Activated CD8-positive, alpha-beta T cell treated with anti-CD3 and anti-CD28 coated beads for 36 hours (primary cell): Measurements from ENCODE around the gene C2orf76. TPM values are rescaled to one million over a fixed set of nuclear protein-coding genes. Genes with fewer than 3 reads are reported as not detected.

Experiments used
- ATAC-seq: fragments of 200-7000 bp; cut with Tn5 transposase; one replicate; pipeline ENCODE4 v1.10.0; 2021; ENCODE audit warnings: mild to moderate bottlenecking, moderate library complexity
- CTCF ChIA-PET: fragments of 350-600 bp; sonication (Branson Sonifier 250); formaldehyde crosslinking; loops from one replicate; lab custom pipeline; 2021; ENCODE audit warnings: antibody characterized with exemption; lab: Charles Lee
- POLR2A ChIA-PET: fragments of 350-600 bp; sonication (Branson Sonifier 250); formaldehyde crosslinking; loops from one replicate; lab custom pipeline; 2021; ENCODE audit warnings: antibody characterized with exemption; lab: Charles Lee
- DNase-seq: peaks from one replicate; pipeline ENCODE4 v3.0.0-alpha.2; 2020
- H3K27ac Mint-ChIP-seq: one replicate; pipeline ENCODE4 v1.8.0; 2021; ENCODE audit warnings: mild to moderate bottlenecking, mixed read lengths
- H3K27me3 Mint-ChIP-seq: one replicate; pipeline ENCODE4 v1.8.0; 2021; ENCODE audit warnings: mixed read lengths
- H3K36me3 Mint-ChIP-seq: one replicate; pipeline ENCODE4 v1.8.0; 2021; ENCODE audit warnings: low read depth, mixed read lengths
- H3K4me1 Mint-ChIP-seq: one replicate; pipeline ENCODE4 v1.8.0; 2021; ENCODE audit warnings: low read depth, mixed read lengths
- H3K4me3 Mint-ChIP-seq: one replicate; pipeline ENCODE4 v1.8.0; 2021; ENCODE audit warnings: mild to moderate bottlenecking, moderate library complexity, mixed read lengths
- H3K9me3 Mint-ChIP-seq: one replicate; pipeline ENCODE4 v1.8.0; 2021; ENCODE audit warnings: mixed read lengths
- intact Hi-C: fragments of 100-400 bp; cut with micrococcal nuclease; formaldehyde crosslinking; loops from one replicate; pipeline ENCODE4 v1.10.0; 2022
- total RNA-seq, 2 experiments: library from RNA; stranded (reverse); gene quantifications; one replicate each; pipeline ENCODE4 v1.2.3, GENCODE V29; 2021
- TF ChIP-seq, protein P1 (sequence below): fragments of 200-600 bp; IDR thresholded peaks from one replicate; pipeline ENCODE4 v1.8.0; 2022; ENCODE audit warnings: antibody characterized with exemption, mild to moderate bottlenecking

Gene C2orf76
- total RNA-seq, 2 experiments from 2014 or later, result 9.6 to 11.5 TPM

DNA sequence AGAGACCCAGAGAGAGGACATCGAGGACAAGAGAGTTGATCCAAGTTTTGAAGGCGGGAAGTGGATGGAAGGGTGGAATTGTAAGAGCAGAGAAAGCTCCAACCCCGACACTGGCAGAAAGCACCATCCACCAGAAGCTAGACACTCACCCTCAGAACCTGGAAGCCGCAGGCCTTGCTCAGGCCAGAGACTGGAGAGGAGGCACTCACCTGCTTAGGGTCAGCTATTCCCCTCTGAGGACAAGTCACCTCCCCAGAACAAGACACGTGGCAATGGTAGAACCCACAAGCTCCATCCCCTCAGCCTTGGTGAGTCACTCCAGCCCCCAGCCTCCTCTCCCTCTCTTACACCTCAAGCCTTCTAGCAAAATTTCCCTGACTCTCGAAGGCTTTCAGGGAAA lies 78.1 kb downstream of the C2orf76 start:
- H3K4me3 Mint-ChIP-seq, result no peak overlapping the region
- no peaks in the 10 kb centered on the region for H3K9me3 Mint-ChIP-seq
- no peaks in the 10 kb centered on the region for H3K4me1 Mint-ChIP-seq
- H3K27me3 Mint-ChIP-seq, result no peaks in the 10 kb centered on the region
- TF ChIP-seq, protein P1, sequence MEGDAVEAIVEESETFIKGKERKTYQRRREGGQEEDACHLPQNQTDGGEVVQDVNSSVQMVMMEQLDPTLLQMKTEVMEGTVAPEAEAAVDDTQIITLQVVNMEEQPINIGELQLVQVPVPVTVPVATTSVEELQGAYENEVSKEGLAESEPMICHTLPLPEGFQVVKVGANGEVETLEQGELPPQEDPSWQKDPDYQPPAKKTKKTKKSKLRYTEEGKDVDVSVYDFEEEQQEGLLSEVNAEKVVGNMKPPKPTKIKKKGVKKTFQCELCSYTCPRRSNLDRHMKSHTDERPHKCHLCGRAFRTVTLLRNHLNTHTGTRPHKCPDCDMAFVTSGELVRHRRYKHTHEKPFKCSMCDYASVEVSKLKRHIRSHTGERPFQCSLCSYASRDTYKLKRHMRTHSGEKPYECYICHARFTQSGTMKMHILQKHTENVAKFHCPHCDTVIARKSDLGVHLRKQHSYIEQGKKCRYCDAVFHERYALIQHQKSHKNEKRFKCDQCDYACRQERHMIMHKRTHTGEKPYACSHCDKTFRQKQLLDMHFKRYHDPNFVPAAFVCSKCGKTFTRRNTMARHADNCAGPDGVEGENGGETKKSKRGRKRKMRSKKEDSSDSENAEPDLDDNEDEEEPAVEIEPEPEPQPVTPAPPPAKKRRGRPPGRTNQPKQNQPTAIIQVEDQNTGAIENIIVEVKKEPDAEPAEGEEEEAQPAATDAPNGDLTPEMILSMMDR, result no peak
- ATAC-seq (no peak), DNase-seq (no peak)
- POLR2A ChIA-PET, result no interaction called here
- intact Hi-C loops, result no loop called here
- H3K36me3 Mint-ChIP-seq, result no peaks in the 10 kb centered on the region
- H3K27ac Mint-ChIP-seq, result no peak overlapping the region
- CTCF ChIA-PET, result no interaction called here

DNA sequence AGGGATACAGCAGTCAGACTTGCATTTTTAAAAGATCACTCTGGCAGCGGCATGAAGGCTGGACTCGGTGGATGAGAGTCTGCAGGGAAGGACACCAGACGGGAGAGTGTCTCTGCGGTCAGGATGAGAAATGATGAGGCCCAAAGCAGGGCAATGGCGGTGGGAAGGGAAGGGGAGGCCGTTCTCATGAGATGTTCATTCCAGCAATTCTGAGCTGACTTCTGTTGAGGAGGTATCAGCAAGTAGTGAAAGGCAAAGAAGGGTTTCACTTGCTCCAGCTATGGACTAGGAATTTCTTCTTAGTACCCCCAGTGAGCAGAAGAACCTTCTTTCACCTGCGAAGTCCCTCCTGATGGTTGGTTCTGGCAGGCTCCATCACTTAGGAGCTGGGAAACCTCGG lies 80.0 kb downstream of the C2orf76 start:
- CTCF ChIA-PET, result no interaction called here
- Mint-ChIP-seq H3K9me3 (no peaks in the 10 kb centered on the region), H3K36me3 (no peaks in the 10 kb centered on the region), H3K27me3 (no peaks in the 10 kb centered on the region), H3K4me1 (no peaks in the 10 kb centered on the region), H3K4me3 (no peak overlapping the region), H3K27ac (no peak overlapping the region)
- intact Hi-C loops, result no loop called here
- POLR2A ChIA-PET, result no interaction called here
- DNase-seq (no peak), ATAC-seq (no peak)
- TF ChIP-seq, protein P1, result no peak

DNA sequence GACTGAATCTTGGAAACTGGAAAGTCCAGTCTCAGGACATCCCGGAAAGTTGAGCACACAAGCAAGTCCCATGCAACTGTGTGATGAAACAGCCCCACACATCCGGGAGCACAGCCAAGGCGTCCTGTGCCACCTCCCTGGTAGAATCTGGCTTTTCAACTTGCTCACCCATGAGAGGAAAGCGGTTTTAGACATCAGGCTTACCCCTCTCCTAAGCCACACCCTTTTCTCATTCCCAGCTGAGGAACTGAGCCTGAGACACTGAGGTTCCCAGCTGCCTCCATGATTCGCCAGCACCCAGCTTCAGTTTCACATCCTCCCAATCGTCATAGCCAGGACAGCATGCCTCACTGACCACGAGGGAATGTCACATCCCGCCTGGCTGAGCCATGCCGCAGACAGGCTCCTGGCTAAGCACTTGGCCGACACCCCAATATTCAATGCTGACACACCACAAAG lies 82.7 kb downstream of the C2orf76 start:
- Mint-ChIP-seq H3K4me3 (no peak overlapping the region), H3K27me3 (no peaks in the 10 kb centered on the region), H3K36me3 (no peaks in the 10 kb centered on the region), H3K4me1 (no peaks in the 10 kb centered on the region), H3K27ac (no peak overlapping the region), H3K9me3 (no peaks in the 10 kb centered on the region)
- ChIA-PET CTCF (no interaction called here), POLR2A (no interaction called here)
- intact Hi-C loops, result no loop called here
- TF ChIP-seq, protein P1, result no peak
- ATAC-seq (no peak), DNase-seq (no peak)

DNA sequence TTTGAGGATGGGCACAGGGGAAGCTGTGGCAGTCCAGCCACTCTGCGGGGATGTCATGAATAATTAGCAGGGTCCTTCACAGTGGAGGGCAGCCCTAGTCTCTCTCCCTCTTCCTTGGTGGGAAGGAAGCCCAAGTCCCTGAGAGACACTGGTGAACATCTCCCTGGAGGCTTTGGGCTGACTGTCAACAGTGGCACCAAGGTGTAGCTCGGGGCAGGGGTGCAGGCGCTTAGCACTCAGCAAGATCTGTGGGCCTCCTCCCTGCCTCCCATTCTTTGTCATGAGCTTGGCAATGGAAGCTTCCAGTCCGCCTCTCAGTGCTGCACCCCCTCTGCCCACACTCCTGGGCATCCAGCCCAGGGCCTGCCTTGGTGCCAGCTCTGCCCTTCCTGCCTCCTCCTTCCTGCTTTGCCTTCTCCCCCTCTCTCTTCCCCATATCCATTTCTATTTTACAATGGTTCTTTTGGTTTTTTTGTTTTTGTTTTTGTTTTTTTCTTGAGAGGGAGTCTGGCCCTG lies 83.6 kb downstream of the C2orf76 start:
- no peak overlapping the region for H3K4me3 Mint-ChIP-seq
- ChIA-PET CTCF (interaction anchor here (1.1 kb wide), 1 partner anchor 9 kb away, joined by 3 read pairs; no protein-coding TSS in a partner anchor), POLR2A (no interaction called here)
- intact Hi-C loops, result no loop called here
- TF ChIP-seq, protein P1, result no peak
- no peak overlapping the region for H3K27ac Mint-ChIP-seq
- no peaks in the 10 kb centered on the region for H3K4me1 Mint-ChIP-seq
- DNase-seq, result no peak
- no peaks in the 10 kb centered on the region for H3K9me3 Mint-ChIP-seq
- H3K36me3 Mint-ChIP-seq, result no peaks in the 10 kb centered on the region
- H3K27me3 Mint-ChIP-seq, result no peaks in the 10 kb centered on the region
- ATAC-seq, result no peak

DNA sequence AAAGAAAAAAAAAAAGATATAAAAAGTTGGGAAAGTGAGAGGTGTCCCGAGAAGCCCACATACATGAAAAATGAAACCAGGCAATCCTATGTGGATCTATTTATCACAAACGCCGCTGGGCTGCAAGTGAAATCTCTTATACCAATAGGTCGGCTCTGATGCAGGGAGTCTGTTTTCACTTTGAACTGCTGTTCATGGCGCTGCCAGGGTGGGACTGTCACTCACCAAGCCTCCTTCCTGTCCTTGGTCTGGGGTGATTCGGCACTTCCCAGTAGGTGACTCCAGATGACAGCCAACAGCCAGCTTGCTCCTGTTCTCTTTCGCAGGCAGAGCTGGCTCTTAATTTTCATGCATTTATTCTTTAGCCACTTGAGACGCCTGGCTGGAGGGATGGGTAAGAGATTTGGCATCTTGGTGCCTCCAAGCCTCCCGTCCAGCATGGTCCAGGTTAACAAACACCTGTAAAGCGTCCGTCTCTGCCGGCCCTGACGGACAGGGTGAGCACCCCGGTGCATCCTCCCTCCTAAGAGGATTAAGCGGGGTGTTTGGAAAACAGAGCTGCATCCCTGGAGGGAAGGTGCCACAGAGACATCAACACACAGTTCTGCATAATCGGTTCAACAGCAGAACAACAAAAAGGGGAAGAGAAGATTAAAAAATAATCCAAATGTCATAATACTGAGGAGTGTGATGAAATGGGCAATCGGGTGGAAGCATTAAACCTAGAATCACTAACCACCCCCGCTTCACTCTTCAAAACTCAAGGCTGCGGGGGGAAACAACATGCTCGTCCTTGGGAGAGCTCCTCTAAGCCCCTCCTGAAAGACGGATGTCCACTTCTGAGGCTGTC lies 84.3 kb downstream of the C2orf76 start:
- no peaks in the 10 kb centered on the region for H3K9me3 Mint-ChIP-seq
- ATAC-seq (no peak), DNase-seq (no peak)
- POLR2A ChIA-PET, result interaction anchor here (0.7 kb wide), 1 partner anchor 9 kb away, joined by 3 read pairs; no protein-coding TSS in a partner anchor
- CTCF ChIA-PET, result interaction anchor here (1.1 kb wide), 1 partner anchor 10 kb away, joined by 3 read pairs; no protein-coding TSS in a partner anchor
- H3K27ac Mint-ChIP-seq, result no peak overlapping the region
- H3K36me3 Mint-ChIP-seq, result no peaks in the 10 kb centered on the region
- no peak overlapping the region for H3K4me3 Mint-ChIP-seq
- TF ChIP-seq, protein P1, result no peak
- H3K27me3 Mint-ChIP-seq, result no peaks in the 10 kb centered on the region
- no peaks in the 10 kb centered on the region for H3K4me1 Mint-ChIP-seq
- intact Hi-C loops, result no loop called here
